HepG2 (cell line): ENCODE data around the gene XXYLT1. TPM values are rescaled to one million over a fixed set of nuclear protein-coding genes. Genes with fewer than 3 reads are reported as not detected.

Source experiments
- CBX1 ChIP-seq: IDR thresholded peaks from one replicate; pipeline ENCODE4 v1.6.1; 2016; ENCODE audit warnings: antibody characterized with exemption, low read depth
- HDAC1 ChIP-seq: sonication (generic); formaldehyde crosslinking; IDR thresholded peaks from 2 replicates; pipeline ENCODE4 v1.5.1; 2020; ENCODE audit warnings: mild to moderate bottlenecking, missing genetic modification reagents
- HMG20A ChIP-seq: IDR thresholded peaks from 2 replicates; pipeline ENCODE4 v1.6.1; 2016; ENCODE audit warnings: borderline replicate concordance
- HNF4G ChIP-seq, 2 experiments: sonication (generic) in 1 of 2; formaldehyde crosslinking in 1 of 2; IDR thresholded peaks; 2 replicates each; pipeline versions ENCODE4 v1.4.0 to v1.6.1; 2011 to 2020; ENCODE audit warnings: borderline replicate concordance in 2 of 2, low read depth in 2 of 2, mild to moderate bottlenecking in 2 of 2, low read length in 1 of 2, missing genetic modification reagents in 1 of 2, moderate library complexity in 1 of 2
- NAIF1 ChIP-seq: sonication (generic); formaldehyde crosslinking; IDR thresholded peaks from 2 replicates; pipeline ENCODE4 v1.5.0; 2020; ENCODE audit warnings: mild to moderate bottlenecking, missing genetic modification reagents, borderline replicate concordance
- RCOR2 ChIP-seq: IDR thresholded peaks from 2 replicates; pipeline ENCODE4 v1.6.1; 2016; ENCODE audit warnings: missing biosample characterization, missing genetic modification reagents
- ZBTB20 ChIP-seq: sonication (generic); formaldehyde crosslinking; IDR thresholded peaks from 2 replicates; pipeline ENCODE4 v1.8.1; 2023; ENCODE audit warnings: missing genetic modification reagents, low read depth, mild to moderate bottlenecking, borderline replicate concordance
- ZBTB7A ChIP-seq: sonication (generic); formaldehyde crosslinking; IDR thresholded peaks from 2 replicates; pipeline ENCODE4 v1.8.0; 2022; ENCODE audit warnings: mild to moderate bottlenecking, missing genetic modification reagents
- ZNF317 ChIP-seq: sonication (generic); formaldehyde crosslinking; IDR thresholded peaks from 2 replicates; pipeline ENCODE4 v1.5.0; 2020; ENCODE audit warnings: mild to moderate bottlenecking, missing genetic modification reagents
- ZNF614 ChIP-seq: IDR thresholded peaks from 2 replicates; pipeline ENCODE4 v1.6.1; 2018; ENCODE audit warnings: missing biosample characterization, missing genetic modification reagents, inconsistent platforms, borderline replicate concordance
- ZNF841 ChIP-seq: sonication (generic); formaldehyde crosslinking; IDR thresholded peaks from 2 replicates; pipeline ENCODE4 v1.8.1; 2023; ENCODE audit warnings: missing genetic modification reagents, borderline replicate concordance
- polyA plus RNA-seq, 8 experiments: library from polyadenylated mRNA; depleted of rRNA in 3 of 8; stranded (reverse) in 7 of 8; unstranded in 1 of 8; fragments of >200 nt; fragmentation: Illumina TruSeq in 4 of 8; extraction: Trizol in 4 of 8; gene quantifications; 2 replicates each; pipeline versions ENCODE4 v1.2.1 to v1.2.3, GENCODE V29; 2011 to 2016; ENCODE audit warnings: low read depth in 4 of 8, missing spikeins in 1 of 8, mixed read lengths in 1 of 8; ENCODE audit not compliant: insufficient read depth in 1 of 8
- total RNA-seq, 5 experiments: library from RNA; depleted of rRNA; stranded (reverse); fragments of >200 nt; fragmentation: Illumina TruSeq; extraction: Trizol; gene quantifications; 2 replicates each; pipeline ENCODE4 v1.2.3, GENCODE V29; 2016; ENCODE audit warnings: low read depth in 1 of 5
- TF ChIP-seq, protein P1 (sequence below): sonication (generic); formaldehyde crosslinking; IDR thresholded peaks from 2 replicates; pipeline ENCODE4 v1.4.0; 2020; ENCODE audit warnings: mild to moderate bottlenecking, missing genetic modification reagents
- TF ChIP-seq, protein P2 (sequence below): sonication (generic); formaldehyde crosslinking; conservative IDR thresholded peaks from 2 replicates; pipeline ENCODE4 v1.8.0; 2022; ENCODE audit warnings: mild to moderate bottlenecking, moderate library complexity, missing genetic modification reagents
- TF ChIP-seq, protein P3 (sequence below): sonication (generic); formaldehyde crosslinking; IDR thresholded peaks from 2 replicates; pipeline ENCODE4 v1.4.0; 2020; ENCODE audit warnings: missing genetic modification reagents, borderline replicate concordance
- TF ChIP-seq, protein P4 (sequence below), 2 experiments: sonication (generic) in 1 of 2; formaldehyde crosslinking in 1 of 2; IDR thresholded peaks; 2 replicates each; pipeline versions ENCODE4 v1.4.0 to v1.6.1; 2016 to 2020; ENCODE audit warnings: borderline replicate concordance in 1 of 2, low read depth in 1 of 2, mild to moderate bottlenecking in 1 of 2, missing genetic modification reagents in 1 of 2

XXYLT1 gene
- total and polyA plus RNA-seq, 2 of the 13 experiments (the other 11 are each of a cell fraction or from before 2014, with no cell fraction given): 17.7 to 19.0 TPM

DNA sequence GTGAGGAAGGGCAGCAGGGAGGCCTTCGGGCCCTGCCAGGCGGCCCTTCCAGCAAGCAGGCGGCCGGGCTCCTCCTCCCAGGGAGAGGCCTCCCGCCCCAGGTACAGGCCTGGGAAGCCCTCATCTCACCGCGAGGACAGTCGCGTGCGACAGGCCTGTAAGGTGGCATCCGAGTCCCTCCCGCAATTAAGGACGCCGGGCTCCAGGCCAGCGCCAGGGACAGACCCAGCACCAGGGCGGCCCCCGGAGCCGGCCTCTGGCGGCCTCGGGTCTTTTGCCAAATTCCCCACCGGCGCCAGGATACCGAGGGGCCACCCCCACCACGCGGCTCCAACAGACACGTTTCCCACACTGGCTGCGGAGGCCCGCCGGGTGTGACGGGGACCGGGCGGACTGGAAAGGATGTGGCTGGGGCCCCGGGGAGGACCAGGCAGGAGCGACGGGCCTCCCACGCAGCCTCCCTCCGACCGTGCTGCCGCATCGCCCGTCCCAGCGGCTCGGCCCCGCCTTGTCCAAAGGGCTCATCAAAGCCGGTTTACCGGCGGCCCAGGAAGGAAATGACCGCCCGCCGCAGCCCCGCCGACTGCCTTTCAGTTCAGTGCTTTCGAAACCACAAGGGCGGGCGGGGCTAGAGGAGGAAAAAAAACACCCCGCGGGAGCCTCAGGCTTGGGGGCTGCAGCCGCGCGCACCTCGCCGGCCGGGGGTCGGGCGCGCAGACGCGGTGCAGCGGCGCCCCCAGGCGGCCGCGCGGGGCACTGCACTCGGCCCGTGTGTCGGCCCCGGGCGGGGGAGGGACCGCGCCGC, 11.3 kb downstream of the XXYLT1 start (continued):
- TF ChIP-seq, protein P1, sequence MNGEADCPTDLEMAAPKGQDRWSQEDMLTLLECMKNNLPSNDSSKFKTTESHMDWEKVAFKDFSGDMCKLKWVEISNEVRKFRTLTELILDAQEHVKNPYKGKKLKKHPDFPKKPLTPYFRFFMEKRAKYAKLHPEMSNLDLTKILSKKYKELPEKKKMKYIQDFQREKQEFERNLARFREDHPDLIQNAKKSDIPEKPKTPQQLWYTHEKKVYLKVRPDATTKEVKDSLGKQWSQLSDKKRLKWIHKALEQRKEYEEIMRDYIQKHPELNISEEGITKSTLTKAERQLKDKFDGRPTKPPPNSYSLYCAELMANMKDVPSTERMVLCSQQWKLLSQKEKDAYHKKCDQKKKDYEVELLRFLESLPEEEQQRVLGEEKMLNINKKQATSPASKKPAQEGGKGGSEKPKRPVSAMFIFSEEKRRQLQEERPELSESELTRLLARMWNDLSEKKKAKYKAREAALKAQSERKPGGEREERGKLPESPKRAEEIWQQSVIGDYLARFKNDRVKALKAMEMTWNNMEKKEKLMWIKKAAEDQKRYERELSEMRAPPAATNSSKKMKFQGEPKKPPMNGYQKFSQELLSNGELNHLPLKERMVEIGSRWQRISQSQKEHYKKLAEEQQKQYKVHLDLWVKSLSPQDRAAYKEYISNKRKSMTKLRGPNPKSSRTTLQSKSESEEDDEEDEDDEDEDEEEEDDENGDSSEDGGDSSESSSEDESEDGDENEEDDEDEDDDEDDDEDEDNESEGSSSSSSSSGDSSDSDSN (CRISPR knock-in tag): peak; percentile 96
- TF ChIP-seq ZBTB7A (peak; percentile 18), ZNF841 (CRISPR knock-in tag) (peak; percentile 74; the same call in 1 of the 2 replicates), CBX1 (no peak), HNF4G (IDR thresholded peaks at IDR 0.05; ENCODE audit: borderline replicate concordance, low read depth, low read length) (no peak; the same call in 1 of the 2 replicates), HNF4G (CRISPR knock-in tag; IDR thresholded peaks at IDR 0.05; ENCODE audit: borderline replicate concordance, low read depth) (peak; percentile 37; the same call in 1 of the 2 replicates), NAIF1 (CRISPR knock-in tag) (no peak), ZNF317 (CRISPR knock-in tag) (peak; percentile 68; the same call in 1 of the 2 replicates), HDAC1 (CRISPR knock-in tag) (peak; percentile 85), HMG20A (CRISPR knock-in tag) (peak; percentile 42; the same call in 1 of the 2 replicates), ZBTB20 (CRISPR knock-in tag) (peak; percentile 71; the same call in 1 of the 2 replicates), RCOR2 (CRISPR knock-in tag) (peak; percentile 76), ZNF614 (CRISPR knock-in tag) (peak; percentile 78; the same call in 1 of the 2 replicates)
- TF ChIP-seq, protein P2, sequence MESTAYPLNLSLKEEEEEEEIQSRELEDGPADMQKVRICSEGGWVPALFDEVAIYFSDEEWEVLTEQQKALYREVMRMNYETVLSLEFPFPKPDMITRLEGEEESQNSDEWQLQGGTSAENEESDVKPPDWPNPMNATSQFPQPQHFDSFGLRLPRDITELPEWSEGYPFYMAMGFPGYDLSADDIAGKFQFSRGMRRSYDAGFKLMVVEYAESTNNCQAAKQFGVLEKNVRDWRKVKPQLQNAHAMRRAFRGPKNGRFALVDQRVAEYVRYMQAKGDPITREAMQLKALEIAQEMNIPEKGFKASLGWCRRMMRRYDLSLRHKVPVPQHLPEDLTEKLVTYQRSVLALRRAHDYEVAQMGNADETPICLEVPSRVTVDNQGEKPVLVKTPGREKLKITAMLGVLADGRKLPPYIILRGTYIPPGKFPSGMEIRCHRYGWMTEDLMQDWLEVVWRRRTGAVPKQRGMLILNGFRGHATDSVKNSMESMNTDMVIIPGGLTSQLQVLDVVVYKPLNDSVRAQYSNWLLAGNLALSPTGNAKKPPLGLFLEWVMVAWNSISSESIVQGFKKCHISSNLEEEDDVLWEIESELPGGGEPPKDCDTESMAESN (CRISPR knock-in tag): peak; percentile 84
- TF ChIP-seq, protein P3, sequence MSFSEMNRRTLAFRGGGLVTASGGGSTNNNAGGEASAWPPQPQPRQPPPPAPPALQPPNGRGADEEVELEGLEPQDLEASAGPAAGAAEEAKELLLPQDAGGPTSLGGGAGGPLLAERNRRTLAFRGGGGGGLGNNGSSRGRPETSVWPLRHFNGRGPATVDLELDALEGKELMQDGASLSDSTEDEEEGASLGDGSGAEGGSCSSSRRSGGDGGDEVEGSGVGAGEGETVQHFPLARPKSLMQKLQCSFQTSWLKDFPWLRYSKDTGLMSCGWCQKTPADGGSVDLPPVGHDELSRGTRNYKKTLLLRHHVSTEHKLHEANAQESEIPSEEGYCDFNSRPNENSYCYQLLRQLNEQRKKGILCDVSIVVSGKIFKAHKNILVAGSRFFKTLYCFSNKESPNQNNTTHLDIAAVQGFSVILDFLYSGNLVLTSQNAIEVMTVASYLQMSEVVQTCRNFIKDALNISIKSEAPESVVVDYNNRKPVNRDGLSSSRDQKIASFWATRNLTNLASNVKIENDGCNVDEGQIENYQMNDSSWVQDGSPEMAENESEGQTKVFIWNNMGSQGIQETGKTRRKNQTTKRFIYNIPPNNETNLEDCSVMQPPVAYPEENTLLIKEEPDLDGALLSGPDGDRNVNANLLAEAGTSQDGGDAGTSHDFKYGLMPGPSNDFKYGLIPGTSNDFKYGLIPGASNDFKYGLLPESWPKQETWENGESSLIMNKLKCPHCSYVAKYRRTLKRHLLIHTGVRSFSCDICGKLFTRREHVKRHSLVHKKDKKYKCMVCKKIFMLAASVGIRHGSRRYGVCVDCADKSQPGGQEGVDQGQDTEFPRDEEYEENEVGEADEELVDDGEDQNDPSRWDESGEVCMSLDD (CRISPR knock-in tag): no peak
- TF ChIP-seq, protein P4, sequence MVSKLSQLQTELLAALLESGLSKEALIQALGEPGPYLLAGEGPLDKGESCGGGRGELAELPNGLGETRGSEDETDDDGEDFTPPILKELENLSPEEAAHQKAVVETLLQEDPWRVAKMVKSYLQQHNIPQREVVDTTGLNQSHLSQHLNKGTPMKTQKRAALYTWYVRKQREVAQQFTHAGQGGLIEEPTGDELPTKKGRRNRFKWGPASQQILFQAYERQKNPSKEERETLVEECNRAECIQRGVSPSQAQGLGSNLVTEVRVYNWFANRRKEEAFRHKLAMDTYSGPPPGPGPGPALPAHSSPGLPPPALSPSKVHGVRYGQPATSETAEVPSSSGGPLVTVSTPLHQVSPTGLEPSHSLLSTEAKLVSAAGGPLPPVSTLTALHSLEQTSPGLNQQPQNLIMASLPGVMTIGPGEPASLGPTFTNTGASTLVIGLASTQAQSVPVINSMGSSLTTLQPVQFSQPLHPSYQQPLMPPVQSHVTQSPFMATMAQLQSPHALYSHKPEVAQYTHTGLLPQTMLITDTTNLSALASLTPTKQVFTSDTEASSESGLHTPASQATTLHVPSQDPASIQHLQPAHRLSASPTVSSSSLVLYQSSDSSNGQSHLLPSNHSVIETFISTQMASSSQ (IDR thresholded peaks at IDR 0.05; ENCODE audit: low read depth): no peak
- TF ChIP-seq, protein P4 (CRISPR knock-in tag; IDR thresholded peaks at IDR 0.05; ENCODE audit: borderline replicate concordance): peak; percentile 84
